ENCODE measurements around the gene KCNH4. TPM values are rescaled to one million over a fixed set of nuclear protein-coding genes. Genes with fewer than 3 reads are reported as not detected.
A peak's percentile ranks its signal among the peaks of the same experiment; 100 is the strongest.

The KCNH4 gene
- total RNA-seq, 1 experiment from 2014 or later = 1.5 TPM

DNA sequence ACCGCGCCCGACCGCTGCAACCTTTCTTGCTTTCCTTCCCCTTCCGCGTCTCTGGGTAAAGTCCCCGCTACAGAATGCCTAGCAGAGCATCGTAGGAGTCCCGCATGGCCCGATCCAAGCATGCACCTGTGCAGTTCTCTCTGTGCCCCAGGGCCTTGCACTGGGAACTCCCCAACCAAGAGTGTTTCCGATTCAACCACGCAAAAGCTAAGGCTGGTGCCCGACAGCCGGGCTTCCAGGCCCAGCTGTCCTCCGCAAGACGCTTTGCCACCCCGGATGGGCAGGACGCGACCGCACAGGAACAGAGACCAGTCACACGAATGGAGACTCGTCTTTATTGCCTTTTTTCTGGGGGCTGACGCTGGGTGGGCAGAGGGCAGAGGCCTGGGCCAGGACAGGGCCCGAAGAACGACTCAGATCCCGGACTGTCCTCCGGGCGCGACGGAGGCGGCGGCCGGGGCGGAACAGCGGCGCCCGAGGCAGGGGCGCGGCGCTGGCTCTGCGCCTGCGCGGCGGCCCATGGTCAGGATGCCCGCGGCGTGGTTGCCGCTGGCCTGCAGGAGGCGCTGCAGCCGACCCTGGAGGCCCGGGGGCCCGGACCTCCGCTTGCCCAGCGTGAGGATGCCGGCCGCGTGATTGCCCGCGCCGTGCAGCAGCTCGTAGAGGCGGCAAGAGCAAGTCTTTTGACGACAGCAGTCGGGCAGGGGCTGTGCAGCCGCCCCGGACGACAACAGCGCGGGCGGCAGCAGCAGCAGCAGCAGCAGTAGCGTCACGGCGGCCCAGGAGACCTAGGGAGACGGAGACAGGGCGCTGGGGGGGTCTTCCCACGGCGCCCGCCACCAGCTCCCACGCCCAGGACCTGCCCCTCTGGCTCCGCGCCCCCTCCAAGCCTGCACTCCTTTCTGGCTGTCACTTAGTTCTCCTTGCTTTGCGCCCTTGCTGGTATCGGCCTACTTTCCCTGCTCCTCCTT is 3.1 kb upstream of the KCNH4 start:
- ATAC-seq (peak; percentile 80), DNase-seq (ENCODE audit: low read depth, low spot score) (no peak)
- in situ Hi-C loops (cut with HindIII; ENCODE audit: low pct_unique_long_range_greater_than_20kb, low sequenced_read_pairs) = no loop called here
- Histone ChIP-seq H3K36me3 (ENCODE audit: control insufficient read depth, insufficient read depth, low read length) (no peaks in the 10 kb centered on the region), H3K27me3 (ENCODE audit: control insufficient read depth, insufficient read depth, low read length) (no peaks in the 10 kb centered on the region), H3K4me3 (ENCODE audit: low read depth in 2 of 2, low read length in 2 of 2) (peak overlapping the region; percentile 47 to 69), H3K4me1 (ENCODE audit: control insufficient read depth, insufficient read depth, low read length) (peaks cover 12% of the 10 kb centered on the region), H3K9me3 (ENCODE audit: control insufficient read depth, insufficient read depth, low read depth, low read length) (no peaks in the 10 kb centered on the region), H3K27ac (ENCODE audit: low read length) (peak overlapping the region; percentile 79)
- TF ChIP-seq POLR2AphosphoS5 (IDR thresholded peaks at IDR 0.05; ENCODE audit: low read depth, low read length) (no peak), SIN3A (IDR thresholded peaks at IDR 0.05; ENCODE audit: borderline replicate concordance, insufficient read depth, low read depth, low read length) (no peak), TCF7L2 (IDR thresholded peaks at IDR 0.05; ENCODE audit: low read depth, low read length) (no peak)
- TF ChIP-seq, protein P1, sequence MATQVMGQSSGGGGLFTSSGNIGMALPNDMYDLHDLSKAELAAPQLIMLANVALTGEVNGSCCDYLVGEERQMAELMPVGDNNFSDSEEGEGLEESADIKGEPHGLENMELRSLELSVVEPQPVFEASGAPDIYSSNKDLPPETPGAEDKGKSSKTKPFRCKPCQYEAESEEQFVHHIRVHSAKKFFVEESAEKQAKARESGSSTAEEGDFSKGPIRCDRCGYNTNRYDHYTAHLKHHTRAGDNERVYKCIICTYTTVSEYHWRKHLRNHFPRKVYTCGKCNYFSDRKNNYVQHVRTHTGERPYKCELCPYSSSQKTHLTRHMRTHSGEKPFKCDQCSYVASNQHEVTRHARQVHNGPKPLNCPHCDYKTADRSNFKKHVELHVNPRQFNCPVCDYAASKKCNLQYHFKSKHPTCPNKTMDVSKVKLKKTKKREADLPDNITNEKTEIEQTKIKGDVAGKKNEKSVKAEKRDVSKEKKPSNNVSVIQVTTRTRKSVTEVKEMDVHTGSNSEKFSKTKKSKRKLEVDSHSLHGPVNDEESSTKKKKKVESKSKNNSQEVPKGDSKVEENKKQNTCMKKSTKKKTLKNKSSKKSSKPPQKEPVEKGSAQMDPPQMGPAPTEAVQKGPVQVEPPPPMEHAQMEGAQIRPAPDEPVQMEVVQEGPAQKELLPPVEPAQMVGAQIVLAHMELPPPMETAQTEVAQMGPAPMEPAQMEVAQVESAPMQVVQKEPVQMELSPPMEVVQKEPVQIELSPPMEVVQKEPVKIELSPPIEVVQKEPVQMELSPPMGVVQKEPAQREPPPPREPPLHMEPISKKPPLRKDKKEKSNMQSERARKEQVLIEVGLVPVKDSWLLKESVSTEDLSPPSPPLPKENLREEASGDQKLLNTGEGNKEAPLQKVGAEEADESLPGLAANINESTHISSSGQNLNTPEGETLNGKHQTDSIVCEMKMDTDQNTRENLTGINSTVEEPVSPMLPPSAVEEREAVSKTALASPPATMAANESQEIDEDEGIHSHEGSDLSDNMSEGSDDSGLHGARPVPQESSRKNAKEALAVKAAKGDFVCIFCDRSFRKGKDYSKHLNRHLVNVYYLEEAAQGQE (IDR thresholded peaks at IDR 0.05; ENCODE audit: insufficient read depth in 1 of 2, low read depth in 2 of 2, low read length in 1 of 2) = no peak
- TF ChIP-seq, protein P2, sequence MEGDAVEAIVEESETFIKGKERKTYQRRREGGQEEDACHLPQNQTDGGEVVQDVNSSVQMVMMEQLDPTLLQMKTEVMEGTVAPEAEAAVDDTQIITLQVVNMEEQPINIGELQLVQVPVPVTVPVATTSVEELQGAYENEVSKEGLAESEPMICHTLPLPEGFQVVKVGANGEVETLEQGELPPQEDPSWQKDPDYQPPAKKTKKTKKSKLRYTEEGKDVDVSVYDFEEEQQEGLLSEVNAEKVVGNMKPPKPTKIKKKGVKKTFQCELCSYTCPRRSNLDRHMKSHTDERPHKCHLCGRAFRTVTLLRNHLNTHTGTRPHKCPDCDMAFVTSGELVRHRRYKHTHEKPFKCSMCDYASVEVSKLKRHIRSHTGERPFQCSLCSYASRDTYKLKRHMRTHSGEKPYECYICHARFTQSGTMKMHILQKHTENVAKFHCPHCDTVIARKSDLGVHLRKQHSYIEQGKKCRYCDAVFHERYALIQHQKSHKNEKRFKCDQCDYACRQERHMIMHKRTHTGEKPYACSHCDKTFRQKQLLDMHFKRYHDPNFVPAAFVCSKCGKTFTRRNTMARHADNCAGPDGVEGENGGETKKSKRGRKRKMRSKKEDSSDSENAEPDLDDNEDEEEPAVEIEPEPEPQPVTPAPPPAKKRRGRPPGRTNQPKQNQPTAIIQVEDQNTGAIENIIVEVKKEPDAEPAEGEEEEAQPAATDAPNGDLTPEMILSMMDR (IDR thresholded peaks at IDR 0.05) = peak; percentile 89
- intact Hi-C loops (cut with micrococcal nuclease; ENCODE audit: unreplicated experiment) = no loop called here
- no TSS peak for BruUV-seq (replicated peaks)
- ChIA-PET POLR2A (interaction anchor here (0.6 kb wide), 1 partner anchor 492 kb away, joined by 3 read pairs; no protein-coding TSS in a partner anchor), CTCF (no interaction called here)

DNA sequence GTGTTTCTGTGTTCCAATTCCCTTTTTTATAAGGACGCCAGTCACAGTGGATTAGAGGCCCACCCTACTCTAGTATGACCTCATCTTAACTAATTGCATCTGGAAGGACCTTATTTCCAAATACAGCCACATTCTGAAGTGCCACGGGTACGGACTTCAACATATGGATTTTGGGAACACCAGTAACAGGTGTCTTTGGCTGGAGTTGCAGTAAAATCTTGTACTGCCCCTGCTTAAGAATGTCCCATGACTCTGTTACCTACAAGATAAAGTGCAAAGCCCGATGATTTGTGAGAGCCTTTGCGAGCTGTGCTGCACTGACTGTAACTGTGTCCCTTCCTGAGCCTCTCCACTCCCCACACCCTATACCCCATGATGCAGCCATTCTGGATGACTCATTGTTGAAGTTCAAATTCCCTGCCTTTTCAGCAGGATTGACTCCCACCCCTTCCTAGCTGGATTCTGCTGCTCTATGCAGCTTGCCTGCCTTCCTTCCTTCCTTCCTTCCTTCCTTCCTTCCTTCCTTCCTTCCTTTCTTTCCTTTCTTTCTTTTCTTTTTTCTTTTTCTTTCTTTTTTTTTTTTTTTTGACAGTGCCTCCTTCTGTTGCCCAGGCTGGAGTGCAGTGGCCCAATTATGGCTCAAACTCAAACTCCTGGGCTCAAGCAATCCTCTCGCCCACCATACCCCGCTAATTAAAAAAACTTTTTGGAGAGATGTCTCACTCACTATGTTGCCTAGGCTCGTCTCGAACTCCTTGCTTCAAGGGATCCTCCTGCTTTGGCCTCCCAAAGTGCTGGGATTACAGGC is 2.2 kb upstream of the KCNH4 start:
- in situ Hi-C loops (cut with HindIII; ENCODE audit: low pct_unique_long_range_greater_than_20kb, low sequenced_read_pairs) (no loop called here), intact Hi-C loops (cut with micrococcal nuclease; ENCODE audit: unreplicated experiment) (no loop called here)
- DNase-seq (ENCODE audit: low read depth, low spot score) (no peak), ATAC-seq (no peak)
- ChIA-PET POLR2A (interaction anchor here (0.6 kb wide), 1 partner anchor 491 kb away, joined by 3 read pairs; no protein-coding TSS in a partner anchor), CTCF (no interaction called here)
- no peaks in the 10 kb centered on the region for H3K36me3 ChIP-seq (ENCODE audit: control insufficient read depth, insufficient read depth, low read length)
- H3K4me1 ChIP-seq (ENCODE audit: control insufficient read depth, insufficient read depth, low read length) = peaks cover 12% of the 10 kb centered on the region
- H3K9me3 ChIP-seq (ENCODE audit: control insufficient read depth, insufficient read depth, low read depth, low read length) = no peaks in the 10 kb centered on the region
- H3K27ac ChIP-seq (ENCODE audit: low read length) = peak overlapping the region; percentile 79
- no peaks in the 10 kb centered on the region for H3K27me3 ChIP-seq (ENCODE audit: control insufficient read depth, insufficient read depth, low read length)
- H3K4me3 ChIP-seq (ENCODE audit: low read depth in 2 of 2, low read length in 2 of 2) = peak overlapping the region; percentile 47 to 69
- no TSS peak for BruUV-seq (replicated peaks)
- TF ChIP-seq, protein P2 (IDR thresholded peaks at IDR 0.05) = no peak
- TF ChIP-seq, protein P1 (IDR thresholded peaks at IDR 0.05; ENCODE audit: insufficient read depth in 1 of 2, low read depth in 2 of 2, low read length in 1 of 2) = no peak
- TF ChIP-seq POLR2AphosphoS5 (IDR thresholded peaks at IDR 0.05; ENCODE audit: low read depth, low read length) (no peak), TCF7L2 (IDR thresholded peaks at IDR 0.05; ENCODE audit: low read depth, low read length) (no peak), SIN3A (IDR thresholded peaks at IDR 0.05; ENCODE audit: borderline replicate concordance, insufficient read depth, low read depth, low read length) (no peak)

All from Panc1 (cell line).